Lung (tissue), 12 donors: Measurements from ENCODE around the gene C2CD3. TPM values are rescaled to one million over a fixed set of nuclear protein-coding genes. Genes with fewer than 3 reads are reported as not detected.
"Not testable (repeated sequence)": the region's sequence is repeated elsewhere in the genome, so short reads cannot be mapped to it uniquely, and the experiment has no call there.

Source experiments
- ATAC-seq: fragments of 200-7000 bp; cut with Tn5 transposase; one replicate; pipeline ENCODE4 v1.9.1; 2020; ENCODE audit warnings: moderate number of reproducible peaks; ENCODE audit not compliant: insufficient read depth, low FRiP score
- DNase-seq, 3 donors: peaks; one replicate each; pipeline ENCODE4 v3.0.0-alpha.2; 2013 to 2017
- H3K27ac ChIP-seq, 2 donors: one replicate each; pipeline ENCODE4 v1.5.1; 2013; ENCODE audit warnings: mild to moderate bottlenecking in 2 of 2, moderate library complexity in 2 of 2, control low read depth in 1 of 2, inconsistent platforms in 1 of 2, low read depth in 1 of 2, low read length in 1 of 2
- H3K27me3 ChIP-seq, 3 donors: one replicate each; pipeline ENCODE4 v1.5.1; 2013; ENCODE audit warnings: low read length in 2 of 3; ENCODE audit not compliant: control insufficient read depth in 3 of 3, insufficient read depth in 3 of 3
- H3K36me3 ChIP-seq, 4 donors: one replicate each; pipeline ENCODE4 v1.5.1; 2013; ENCODE audit warnings: low read length in 4 of 4, mild to moderate bottlenecking in 1 of 4, moderate library complexity in 1 of 4; ENCODE audit not compliant: control insufficient read depth in 4 of 4, insufficient read depth in 4 of 4
- H3K4me1 ChIP-seq, 5 donors: one replicate each; pipeline ENCODE4 v1.5.1; 2013; ENCODE audit warnings: low read length in 5 of 5, mild to moderate bottlenecking in 2 of 5, moderate library complexity in 1 of 5; ENCODE audit not compliant: control insufficient read depth in 5 of 5, insufficient read depth in 5 of 5
- H3K4me3 ChIP-seq: one replicate; pipeline ENCODE4 v1.5.1; 2013; ENCODE audit warnings: mild to moderate bottlenecking, control low read depth, moderate library complexity
- H3K9ac ChIP-seq, 2 donors: one replicate each; pipeline ENCODE4 v1.5.1; 2013; ENCODE audit warnings: low read length in 2 of 2, control low read depth in 1 of 2; ENCODE audit not compliant: insufficient read depth in 1 of 2
- H3K9me3 ChIP-seq, 4 donors: one replicate each; pipeline ENCODE4 v1.5.1; 2013; ENCODE audit warnings: low read length in 3 of 4, mild to moderate bottlenecking in 1 of 4, moderate library complexity in 1 of 4; ENCODE audit not compliant: control insufficient read depth in 4 of 4, insufficient read depth in 3 of 4
- WGBS, 2 donors: extraction: QIAGEN DNeasy Blood & Tissue Kit; methylation state at CpG; one replicate each; pipeline ENCODE4 v1.1.7; 2013; 5-methylcytosine and 5-hydroxymethylcytosine counted together
- polyA plus RNA-seq, 2 donors: library from polyadenylated mRNA; stranded (reverse); fragments of 200-250 nt; gene quantifications; one replicate each; pipeline ENCODE4 v1.2.1, GENCODE V29; 2013
- total RNA-seq, 2 donors: library from RNA; depleted of rRNA in 1 of 2; stranded (reverse); fragments of >200 nt in 1 of 2; gene quantifications; one replicate each; pipeline ENCODE4 v1.2.1, GENCODE V29; 2014 to 2021
- TF ChIP-seq, protein P1 (sequence below): IDR thresholded peaks from 2 replicates; pipeline ENCODE4 v1.5.1; 2012; ENCODE audit warnings: mild to moderate bottlenecking; ENCODE audit errors: control extremely low read depth, extremely low read depth
- donor health status: control.
- donor health status: control.
- donor health status: Bipolar disorder and iron deficiency.
- donor health status: healthy.
- donor health status: DM: yes; HTN: yes; CAD: no.

The C2CD3 gene
- total and polyA plus RNA-seq, 4 donors = 10.2 to 31.3 (median 20.7) TPM

DNA sequence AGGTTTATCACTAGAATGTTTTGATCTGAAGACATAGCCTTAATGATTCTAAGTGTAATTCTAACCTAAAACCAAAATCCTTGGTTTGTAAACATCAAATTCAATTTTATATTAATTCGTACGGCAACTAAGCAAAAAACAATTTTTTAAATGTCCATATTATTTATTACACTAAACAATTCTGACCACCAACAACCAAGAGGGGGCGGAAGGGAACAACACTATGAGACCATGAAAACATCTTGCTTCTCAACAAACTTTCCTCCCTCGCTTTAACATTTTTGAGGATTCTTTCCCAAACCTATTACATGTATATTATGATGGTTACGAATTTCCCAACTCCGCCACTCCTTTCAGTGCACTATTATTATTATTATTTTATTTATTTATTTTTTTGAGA, 181.6 kb downstream of the C2CD3 start:
- DNase-seq = no peak
- Histone ChIP-seq H3K4me3 (no peak overlapping the region), H3K9ac (no peak overlapping the region), H3K9me3 (no peaks in the 10 kb centered on the region), H3K27ac (no peak overlapping the region), H3K4me1 (peaks cover 0 to 7% (median 0%) of the 10 kb centered on the region in 5 donors), H3K27me3 (no peaks in the 10 kb centered on the region), H3K36me3 (no peaks in the 10 kb centered on the region)
- 93% methylated on average over 6 of the region's 6 CpGs for WGBS, 2 donors
- no peak for ATAC-seq
- TF ChIP-seq, protein P1, sequence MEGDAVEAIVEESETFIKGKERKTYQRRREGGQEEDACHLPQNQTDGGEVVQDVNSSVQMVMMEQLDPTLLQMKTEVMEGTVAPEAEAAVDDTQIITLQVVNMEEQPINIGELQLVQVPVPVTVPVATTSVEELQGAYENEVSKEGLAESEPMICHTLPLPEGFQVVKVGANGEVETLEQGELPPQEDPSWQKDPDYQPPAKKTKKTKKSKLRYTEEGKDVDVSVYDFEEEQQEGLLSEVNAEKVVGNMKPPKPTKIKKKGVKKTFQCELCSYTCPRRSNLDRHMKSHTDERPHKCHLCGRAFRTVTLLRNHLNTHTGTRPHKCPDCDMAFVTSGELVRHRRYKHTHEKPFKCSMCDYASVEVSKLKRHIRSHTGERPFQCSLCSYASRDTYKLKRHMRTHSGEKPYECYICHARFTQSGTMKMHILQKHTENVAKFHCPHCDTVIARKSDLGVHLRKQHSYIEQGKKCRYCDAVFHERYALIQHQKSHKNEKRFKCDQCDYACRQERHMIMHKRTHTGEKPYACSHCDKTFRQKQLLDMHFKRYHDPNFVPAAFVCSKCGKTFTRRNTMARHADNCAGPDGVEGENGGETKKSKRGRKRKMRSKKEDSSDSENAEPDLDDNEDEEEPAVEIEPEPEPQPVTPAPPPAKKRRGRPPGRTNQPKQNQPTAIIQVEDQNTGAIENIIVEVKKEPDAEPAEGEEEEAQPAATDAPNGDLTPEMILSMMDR = no peak

- Histone ChIP-seq H3K9me3 (no peaks in the 10 kb centered on the region), H3K4me3 (no peak overlapping the region), H3K9ac (no peak overlapping the region), H3K27ac (no peak overlapping the region), H3K4me1 (peaks cover 0 to 9% (median 7%) of the 10 kb centered on the region in 5 donors), H3K36me3 (no peaks in the 10 kb centered on the region), H3K27me3 (no peaks in the 10 kb centered on the region)
- ATAC-seq (no peak), DNase-seq (no peak)
- TF ChIP-seq, protein P1 = no peak
- WGBS, 2 donors = 91 to 96% methylated on average over 7 of the region's 7 CpGs
These were observed 182.6 kb downstream of the C2CD3 start for GRCh38 chr11:73988227-73988626.

- not testable (repeated sequence) for H3K9ac ChIP-seq, H3K27me3 ChIP-seq, DNase-seq, H3K9me3 ChIP-seq, H3K27ac ChIP-seq, ATAC-seq, H3K36me3 ChIP-seq, H3K4me3 ChIP-seq
- WGBS, 2 donors = 94 to 97% methylated on average over 4 of the region's 4 CpGs
- H3K4me1 ChIP-seq = peaks cover 0 to 18% (median 5%) of the 10 kb centered on the region in 5 donors
These were observed 185.1 kb downstream of the C2CD3 start for GRCh38 chr11:73985661-73986060.

DNA sequence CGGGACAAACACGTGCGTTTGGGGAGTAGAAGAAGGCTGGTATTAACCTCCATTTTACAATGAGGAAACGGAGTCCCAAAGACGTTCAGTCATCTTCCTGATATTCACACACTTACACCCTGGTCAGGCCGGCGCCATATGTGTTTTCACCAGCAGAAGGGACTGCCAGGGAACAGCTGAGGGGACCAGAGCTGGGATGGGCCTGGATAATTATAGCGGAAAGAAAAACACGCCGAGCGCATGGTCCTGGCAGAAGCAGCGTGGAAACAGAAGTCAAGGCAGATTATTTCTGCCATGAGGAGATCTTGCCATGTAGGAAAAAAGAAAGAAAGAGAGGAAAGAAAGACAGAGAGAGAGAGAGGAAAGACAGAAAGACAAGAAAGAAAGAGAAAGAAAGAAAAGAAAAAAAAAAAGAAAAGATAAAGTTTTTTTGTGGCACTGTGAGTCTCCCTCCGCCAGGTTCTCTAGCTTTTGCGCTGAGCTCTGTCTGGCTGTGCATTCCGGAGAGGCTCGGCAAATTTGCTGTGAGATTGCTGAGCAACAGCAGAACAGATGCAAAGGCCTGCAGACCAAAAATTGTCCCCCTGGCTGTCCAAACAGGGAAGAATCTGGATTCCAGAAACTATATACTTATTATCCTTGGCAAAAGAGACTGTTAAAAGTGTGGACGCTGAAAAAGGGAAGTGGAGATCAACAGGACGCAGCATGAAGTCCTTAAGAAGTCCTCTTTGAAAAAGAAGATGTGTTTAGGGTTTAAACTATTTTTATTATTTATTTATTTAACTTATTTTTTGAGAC, 186.9 kb downstream of the C2CD3 start:
- Histone ChIP-seq H3K9me3 (no peaks in the 10 kb centered on the region), H3K4me3 (peak overlapping the region; percentile 5), H3K9ac (peak overlapping the region in 1 of 2 donors; percentile 32), H3K27ac (peak overlapping the region; percentile 66 to 99), H3K4me1 (peaks cover 0 to 24% (median 7%) of the 10 kb centered on the region in 5 donors), H3K36me3 (no peaks in the 10 kb centered on the region), H3K27me3 (no peaks in the 10 kb centered on the region)
- TF ChIP-seq, protein P1 = no peak
- no peak for ATAC-seq
- DNase-seq = no peak
- 49% methylated on average over 18 of the region's 18 CpGs for WGBS, 2 donors
